CD1c-positive myeloid dendritic cell (primary cell): ENCODE measurements around the gene PITPNB.

Experiments
- DNase-seq: peaks from one replicate; pipeline ENCODE4 v3.0.0-alpha.2; 2016; ENCODE audit errors: extremely low spot score

The PITPNB gene

DNA sequence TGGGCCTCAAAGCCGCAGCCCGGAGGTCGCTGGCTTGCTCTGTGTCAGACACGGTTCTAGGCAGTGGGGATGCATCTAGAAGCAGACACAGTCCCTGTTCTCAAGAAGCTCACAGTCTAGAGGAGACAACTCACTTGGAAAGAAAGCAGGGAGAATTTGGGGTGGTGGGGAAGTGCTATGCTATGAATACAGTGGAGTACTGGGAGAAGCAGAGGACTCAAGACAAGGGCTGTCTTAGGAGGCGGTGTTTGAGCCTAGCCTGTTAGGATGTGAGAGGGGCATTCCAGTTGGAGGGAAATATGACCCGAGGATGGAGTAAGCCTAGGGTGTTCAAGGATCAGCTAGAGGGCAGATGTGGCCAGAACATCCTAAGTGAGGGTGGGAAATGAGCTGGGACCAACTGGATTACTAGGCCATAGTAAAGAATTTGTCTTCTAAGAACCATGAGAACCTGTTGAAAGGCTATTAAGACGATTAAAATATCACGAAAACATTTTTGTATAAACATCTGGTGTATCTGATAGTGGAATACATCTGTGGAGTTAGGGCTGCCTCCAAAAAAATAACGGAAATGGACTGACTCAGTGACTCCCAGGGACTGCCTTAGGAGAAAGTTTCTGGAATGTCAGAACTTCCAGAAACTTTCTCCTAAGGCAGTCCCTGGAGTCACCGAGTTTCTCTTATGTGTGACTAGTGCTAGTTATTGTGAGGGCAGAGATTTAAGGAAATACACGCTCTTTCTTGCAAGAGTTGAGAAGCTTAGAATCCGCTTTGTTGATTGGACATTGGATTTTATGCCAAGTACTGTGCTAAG is 1.1 kb upstream of the PITPNB start:
- DNase-seq: no peak

GRCh38 chr22:27918341-27919221 is 475 bp downstream of the PITPNB start:
- peak; percentile 59 for DNase-seq

DNA sequence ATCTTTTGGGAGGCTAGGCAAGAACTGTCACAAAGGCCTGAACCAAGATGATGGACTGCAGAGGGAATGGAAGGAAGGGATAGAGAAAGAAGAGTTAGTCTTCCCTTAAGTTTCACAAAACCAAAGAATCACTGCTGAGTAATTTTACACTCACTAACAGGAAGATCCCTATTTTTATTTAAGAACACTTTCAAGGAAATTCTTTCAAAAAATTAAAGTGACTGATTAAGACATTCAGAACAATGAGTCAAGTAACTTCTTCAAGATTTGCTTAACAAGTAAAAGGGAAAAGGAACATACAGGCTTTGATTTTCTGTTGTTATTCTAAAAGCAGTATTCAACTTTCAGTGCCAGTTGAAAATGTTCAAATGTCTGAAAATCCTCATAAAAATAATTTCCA is 3.1 kb downstream of the PITPNB start:
- peak; percentile 20 for DNase-seq

- peak; percentile 23 for DNase-seq
Observed at GRCh38 chr22:27913162-27913741, 5.8 kb downstream of the PITPNB start.

DNA sequence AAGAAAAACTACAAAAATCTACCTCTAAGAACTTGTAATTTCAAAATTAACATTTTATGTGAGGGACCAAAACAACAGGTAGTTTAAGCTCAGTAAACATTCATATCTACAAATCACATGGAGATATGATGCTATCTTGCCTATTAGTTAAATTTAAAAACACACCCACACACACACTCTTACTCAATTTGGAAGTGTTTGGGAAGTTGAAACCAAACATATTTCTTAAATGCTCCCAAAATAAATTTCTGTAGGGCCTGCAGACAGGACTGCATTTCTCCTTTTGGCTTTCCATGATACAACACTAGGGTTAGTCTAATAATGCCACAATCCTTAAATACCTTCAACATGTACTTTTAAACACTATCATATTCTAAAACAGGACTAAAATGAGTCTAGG is 7.0 kb downstream of the PITPNB start:
- peak; percentile 59 for DNase-seq

GRCh38 chr22:27911330-27911729 is 7.7 kb downstream of the PITPNB start:
- no peak for DNase-seq

GRCh38 chr22:27906241-27906640 is 12.8 kb downstream of the PITPNB start:
- DNase-seq: no peak

- peak; percentile 16 for DNase-seq
Observed at GRCh38 chr22:27905653-27906052, 13.4 kb downstream of the PITPNB start.

- DNase-seq: peak; percentile 61
Observed at GRCh38 chr22:27903805-27904473, 15.1 kb downstream of the PITPNB start.

DNA sequence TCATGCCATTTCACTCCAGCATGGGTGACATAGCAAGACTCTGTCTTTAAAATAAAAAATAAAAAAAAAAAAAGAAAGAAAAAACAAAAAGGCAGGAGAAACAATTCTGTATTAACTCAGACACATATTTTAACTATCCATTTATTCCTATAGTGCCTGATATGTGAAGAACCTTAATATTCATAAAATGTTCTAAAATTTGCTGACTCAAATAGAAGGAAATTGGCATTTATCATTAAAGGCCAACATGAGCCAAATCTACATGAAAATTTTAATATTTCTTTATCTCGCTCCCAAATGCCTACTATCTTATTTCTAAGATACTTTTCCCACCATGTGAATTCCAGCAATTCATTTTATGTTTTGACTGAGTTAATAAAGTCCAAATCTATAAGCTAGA is 18.9 kb downstream of the PITPNB start:
- DNase-seq: no peak

DNA sequence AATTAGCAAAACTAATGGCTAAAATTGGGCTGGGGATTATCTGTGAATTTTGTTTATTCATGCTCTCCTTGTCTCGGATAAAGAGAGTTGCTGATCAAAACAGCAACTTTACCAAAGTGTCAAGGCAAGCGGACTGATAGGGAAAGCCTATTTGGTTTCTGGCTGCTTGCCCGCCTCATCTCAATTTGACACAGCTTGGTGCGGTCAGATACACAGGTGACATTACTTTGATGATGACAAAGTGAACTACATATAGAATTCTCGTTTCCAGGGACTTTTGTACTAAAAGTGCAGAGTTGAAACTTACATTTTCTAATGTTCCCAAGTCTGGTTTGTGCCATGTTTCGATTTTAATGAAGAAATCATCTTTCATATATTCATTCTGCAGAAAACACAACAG is 22.8 kb downstream of the PITPNB start:
- DNase-seq: no peak

- DNase-seq: no peak
Observed at GRCh38 chr22:27895600-27895999, 23.5 kb downstream of the PITPNB start.

- DNase-seq: no peak
Observed at GRCh38 chr22:27892811-27893210, 26.2 kb downstream of the PITPNB start.

DNA sequence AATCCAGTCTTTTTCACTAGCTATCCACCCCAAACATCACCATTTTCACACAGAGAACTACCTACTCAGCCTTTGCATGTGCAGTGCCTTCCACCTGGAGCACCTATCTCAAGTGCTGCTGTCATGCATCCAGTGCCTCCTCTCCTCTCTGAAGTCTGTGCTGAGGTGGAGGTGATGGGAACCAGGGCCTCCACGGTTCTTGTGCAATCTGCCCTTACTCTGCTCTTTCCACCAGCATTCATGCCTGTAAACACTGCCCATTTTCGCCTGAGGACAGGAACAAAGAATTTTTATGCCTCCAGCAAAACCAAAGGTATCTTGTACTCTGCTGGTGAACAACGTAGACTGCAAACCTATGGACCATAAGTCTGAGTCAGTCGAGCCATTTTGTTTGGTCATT is 27.0 kb downstream of the PITPNB start:
- no peak for DNase-seq

- no peak for DNase-seq
Observed at GRCh38 chr22:27888310-27888709, 30.7 kb downstream of the PITPNB start.

- DNase-seq: no peak
Observed at GRCh38 chr22:27886843-27887151, 32.3 kb downstream of the PITPNB start.

DNA sequence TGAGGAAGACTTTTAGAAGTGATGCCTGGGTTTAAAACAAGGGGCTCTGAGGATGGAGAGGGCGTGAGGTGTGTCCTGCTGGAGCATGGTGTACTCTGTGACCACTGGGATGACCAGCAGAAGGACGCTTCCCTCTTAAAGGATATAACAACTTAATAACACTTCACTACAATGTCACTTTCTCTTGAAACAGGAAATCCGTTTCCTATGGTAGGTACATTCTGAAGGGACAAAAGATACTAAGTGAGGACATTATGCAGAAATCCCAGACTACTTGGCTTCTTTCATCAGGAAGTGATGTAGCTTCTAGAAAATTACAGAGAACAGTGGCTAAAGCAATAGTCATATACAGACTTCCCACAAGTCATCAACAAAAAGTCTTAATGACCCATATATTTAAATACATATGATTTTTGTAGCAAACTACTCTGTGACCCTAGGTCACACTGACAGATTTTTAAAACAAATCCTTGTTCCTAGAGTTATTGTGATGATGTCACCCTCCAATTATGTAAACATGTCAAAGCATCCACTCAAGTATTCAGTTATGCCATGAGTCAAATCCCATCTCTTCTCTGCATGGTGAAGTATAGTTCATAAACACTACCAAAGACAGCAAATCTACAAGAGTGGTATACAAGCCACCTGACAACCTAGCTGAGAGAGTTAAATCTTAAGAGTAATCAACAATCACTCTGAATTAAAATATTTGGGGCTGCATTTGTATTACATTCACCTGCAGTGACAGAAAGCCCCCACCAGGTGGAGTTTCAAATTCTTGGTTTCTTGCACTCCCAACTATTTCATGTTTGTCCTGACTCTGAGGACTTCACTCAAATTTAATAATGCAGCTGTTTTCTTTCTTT is 32.8 kb downstream of the PITPNB start:
- peak; percentile 59 for DNase-seq

GRCh38 chr22:27883656-27884350 is 35.3 kb downstream of the PITPNB start:
- DNase-seq: no peak

DNA sequence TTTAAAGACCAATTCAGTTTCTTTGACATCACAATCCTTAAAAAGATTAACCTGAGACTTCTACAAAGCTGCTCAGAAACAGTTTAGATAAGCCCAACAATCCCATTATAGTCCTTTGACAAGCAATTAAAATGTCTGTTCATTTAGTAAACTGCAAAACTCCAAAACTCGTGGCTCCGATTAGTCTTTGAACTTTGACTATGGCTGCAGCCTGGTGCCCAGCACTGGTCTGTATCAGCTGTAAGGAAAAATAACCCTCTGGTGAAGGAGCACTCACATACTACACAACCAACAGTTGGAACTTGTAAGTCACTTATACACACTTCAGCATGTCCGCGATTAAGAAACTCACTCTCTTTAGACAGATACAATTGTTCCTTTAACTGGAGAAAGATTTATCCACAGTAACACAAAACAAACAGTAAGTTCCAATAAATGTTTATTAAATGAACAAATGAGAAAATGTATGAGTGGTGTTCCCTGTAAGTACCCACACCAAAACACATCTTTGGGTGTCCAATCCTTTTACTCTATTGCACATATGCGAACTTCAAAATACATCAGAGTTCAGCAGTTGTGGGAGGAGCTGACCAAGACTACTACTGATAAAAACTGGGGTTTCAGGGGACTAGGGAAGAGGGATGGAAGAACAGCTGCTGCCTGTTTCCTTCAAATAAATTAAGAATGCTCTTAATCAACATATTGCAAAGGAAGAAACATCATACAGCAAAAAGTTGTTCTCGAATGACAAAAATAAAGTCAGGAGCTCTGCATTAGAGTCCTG is 36.4 kb downstream of the PITPNB start:
- no peak for DNase-seq

GRCh38 chr22:27881421-27881820 is 37.6 kb downstream of the PITPNB start:
- no peak for DNase-seq
